ENCODE data around the gene SRGAP3.

The SRGAP3 gene

GRCh38 chr3:9222956-9223639 lies 26.3 kb downstream of the SRGAP3 start:
- POLR2A ChIA-PET = no interaction called here

GRCh38 chr3:9222049-9222448 lies 27.4 kb downstream of the SRGAP3 start:
- Histone ChIP-seq H3K4me3 (ENCODE audit: low read depth, low read length) (no peak overlapping the region), H3K4me1 (ENCODE audit: control insufficient read depth, insufficient read depth, low read length) (no peaks in the 10 kb centered on the region), H3K9me3 (ENCODE audit: control insufficient read depth, insufficient read depth, low read depth, low read length) (no peaks in the 10 kb centered on the region), H3K27ac (ENCODE audit: extremely low read depth, low read depth, low read length) (no peak overlapping the region), H3K36me3 (ENCODE audit: control insufficient read depth in 2 of 2, insufficient read depth in 1 of 2, low read length in 2 of 2) (no peaks in the 10 kb centered on the region)
- TF ChIP-seq ZFHX2 (tag by site-specific recombination; conservative IDR thresholded peaks at IDR 0.05) = no peak
- CTCF ChIA-PET = no interaction called here
- POLR2A ChIA-PET = no interaction called here

More at GRCh38 chr3:9222956-9223639, 26.3 kb downstream of the SRGAP3 start:
- TF ChIP-seq ZNF239 (tag by site-specific recombination; IDR thresholded peaks at IDR 0.05) (peak; percentile 68; the same call in 1 of the 2 replicates), ZNF174 (tag by site-specific recombination; IDR thresholded peaks at IDR 0.05) (no peak), HOXC10 (CRISPR knock-in tag; IDR thresholded peaks at IDR 0.05) (no peak), ZNF341 (tag by site-specific recombination; IDR thresholded peaks at IDR 0.05; ENCODE audit: low read depth) (no peak), ATF2 (tag by site-specific recombination; IDR thresholded peaks at IDR 0.05; ENCODE audit: low read depth) (no peak), ZNF292 (tag by site-specific recombination; IDR thresholded peaks at IDR 0.05; ENCODE audit: borderline replicate concordance, low read depth) (no peak)
- Histone ChIP-seq H3K27ac (ENCODE audit: extremely low read depth, low read depth, low read length) (no peak overlapping the region), H3K4me1 (ENCODE audit: control insufficient read depth, insufficient read depth, low read length) (no peaks in the 10 kb centered on the region), H3K9me3 (ENCODE audit: control insufficient read depth, insufficient read depth, low read depth, low read length) (no peaks in the 10 kb centered on the region), H3K36me3 (ENCODE audit: control insufficient read depth in 2 of 2, insufficient read depth in 1 of 2, low read length in 2 of 2) (no peaks in the 10 kb centered on the region), H3K4me3 (ENCODE audit: low read depth, low read length) (no peak overlapping the region)
- CTCF ChIA-PET = no interaction called here

DNA sequence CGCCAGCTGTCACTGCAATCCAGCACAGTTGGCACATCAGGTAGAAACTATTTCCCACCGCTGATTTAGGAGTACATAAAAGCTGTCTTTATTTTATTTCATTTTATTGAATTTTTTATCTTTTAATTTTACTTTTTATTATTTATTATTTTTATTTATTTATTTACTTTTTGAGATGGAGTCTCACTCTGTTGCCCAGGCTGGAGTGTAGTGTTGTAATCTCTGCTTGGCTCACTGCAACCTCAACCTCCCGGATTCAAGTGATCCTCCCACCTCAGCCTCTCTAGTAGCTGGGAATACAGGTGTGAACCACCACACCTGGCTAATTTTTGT lies 31.0 kb downstream of the SRGAP3 start:
- no peak overlapping the region for H3K4me3 ChIP-seq (ENCODE audit: low read depth, low read length)
- CTCF ChIA-PET = no interaction called here
- no peaks in the 10 kb centered on the region for H3K36me3 ChIP-seq (ENCODE audit: control insufficient read depth in 2 of 2, insufficient read depth in 1 of 2, low read length in 2 of 2)
- H3K9me3 ChIP-seq (ENCODE audit: control insufficient read depth, insufficient read depth, low read depth, low read length) = no peaks in the 10 kb centered on the region
- no peak for TF ChIP-seq EGR2 (tag by site-specific recombination; IDR thresholded peaks at IDR 0.05; ENCODE audit: low read depth)
- no peak for TF ChIP-seq ZNF645 (tag by site-specific recombination; IDR thresholded peaks at IDR 0.05)
- no peak for TF ChIP-seq KLF16 (tag by site-specific recombination; IDR thresholded peaks at IDR 0.05)
- TF ChIP-seq ZNF121 (tag by site-specific recombination; IDR thresholded peaks at IDR 0.05) = no peak
- no peak for TF ChIP-seq ZNF335 (tag by site-specific recombination; conservative IDR thresholded peaks at IDR 0.05)
- no peak for TF ChIP-seq ZSCAN23 (tag by site-specific recombination; IDR thresholded peaks at IDR 0.05)
- TF ChIP-seq, protein P1, sequence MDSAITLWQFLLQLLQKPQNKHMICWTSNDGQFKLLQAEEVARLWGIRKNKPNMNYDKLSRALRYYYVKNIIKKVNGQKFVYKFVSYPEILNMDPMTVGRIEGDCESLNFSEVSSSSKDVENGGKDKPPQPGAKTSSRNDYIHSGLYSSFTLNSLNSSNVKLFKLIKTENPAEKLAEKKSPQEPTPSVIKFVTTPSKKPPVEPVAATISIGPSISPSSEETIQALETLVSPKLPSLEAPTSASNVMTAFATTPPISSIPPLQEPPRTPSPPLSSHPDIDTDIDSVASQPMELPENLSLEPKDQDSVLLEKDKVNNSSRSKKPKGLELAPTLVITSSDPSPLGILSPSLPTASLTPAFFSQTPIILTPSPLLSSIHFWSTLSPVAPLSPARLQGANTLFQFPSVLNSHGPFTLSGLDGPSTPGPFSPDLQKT (IDR thresholded peaks at IDR 0.05; ENCODE audit: borderline replicate concordance, low read depth, low read length) = no peak
- no peak for TF ChIP-seq ZNF785 (tag by site-specific recombination; IDR thresholded peaks at IDR 0.05)
- TF ChIP-seq, protein P2, sequence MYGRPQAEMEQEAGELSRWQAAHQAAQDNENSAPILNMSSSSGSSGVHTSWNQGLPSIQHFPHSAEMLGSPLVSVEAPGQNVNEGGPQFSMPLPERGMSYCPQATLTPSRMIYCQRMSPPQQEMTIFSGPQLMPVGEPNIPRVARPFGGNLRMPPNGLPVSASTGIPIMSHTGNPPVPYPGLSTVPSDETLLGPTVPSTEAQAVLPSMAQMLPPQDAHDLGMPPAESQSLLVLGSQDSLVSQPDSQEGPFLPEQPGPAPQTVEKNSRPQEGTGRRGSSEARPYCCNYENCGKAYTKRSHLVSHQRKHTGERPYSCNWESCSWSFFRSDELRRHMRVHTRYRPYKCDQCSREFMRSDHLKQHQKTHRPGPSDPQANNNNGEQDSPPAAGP (tag by site-specific recombination; IDR thresholded peaks at IDR 0.05) = no peak
- no peak for TF ChIP-seq ZNF248 (tag by site-specific recombination; IDR thresholded peaks at IDR 0.05)
- TF ChIP-seq ZNF404 (tag by site-specific recombination; IDR thresholded peaks at IDR 0.05) = no peak
- no peak for TF ChIP-seq SP2 (tag by site-specific recombination; IDR thresholded peaks at IDR 0.05)
- no peak for TF ChIP-seq ZNF362 (tag by site-specific recombination; IDR thresholded peaks at IDR 0.05)
- no peak for TF ChIP-seq ZNF76 (tag by site-specific recombination; IDR thresholded peaks at IDR 0.05; ENCODE audit: borderline replicate concordance, low read depth)
- no peak for TF ChIP-seq RBAK (tag by site-specific recombination; IDR thresholded peaks at IDR 0.05)
- TF ChIP-seq ZNF621 (tag by site-specific recombination; IDR thresholded peaks at IDR 0.05) = no peak
- TF ChIP-seq ZNF501 (tag by site-specific recombination; IDR thresholded peaks at IDR 0.05) = no peak
- peaks cover 13% of the 10 kb centered on the region for H3K4me1 ChIP-seq (ENCODE audit: control insufficient read depth, insufficient read depth, low read length)
- no peak overlapping the region for H3K27ac ChIP-seq (ENCODE audit: extremely low read depth, low read depth, low read length)
- POLR2A ChIA-PET = interaction anchor here (0.6 kb wide), 1 partner anchor 768 kb away, joined by 4 read pairs; the partner anchor contains the start of gene EMC3
